Right cardiac atrium (tissue), 5 donors: ENCODE data around the gene SLC26A6. TPM values are rescaled to one million over a fixed set of nuclear protein-coding genes. Genes with fewer than 3 reads are reported as not detected.

Source experiments
- ATAC-seq, 2 donors: fragments of 200-7000 bp; cut with Tn5 transposase; one replicate each; pipeline versions ENCODE4 v1.8.0 to v1.9.1; 2020; ENCODE audit warnings: moderate library complexity in 2 of 2, mild to moderate bottlenecking in 1 of 2
- DNase-seq, 3 donors: peaks; one replicate each; pipeline ENCODE4 v3.0.0-alpha.2; 2020
- H3K27ac ChIP-seq: one replicate; pipeline ENCODE4 v1.5.1; 2013; ENCODE audit warnings: mild to moderate bottlenecking, low read length, control low read depth, moderate library complexity
- H3K27me3 ChIP-seq: one replicate; pipeline ENCODE4 v1.6.1; 2013; ENCODE audit not compliant: control insufficient read depth, insufficient read depth
- H3K4me1 ChIP-seq: one replicate; pipeline ENCODE4 v1.6.1; 2013; ENCODE audit warnings: low read length; ENCODE audit not compliant: control insufficient read depth, insufficient read depth
- H3K4me3 ChIP-seq: one replicate; pipeline ENCODE4 v1.5.1; 2013; ENCODE audit warnings: low read length, control low read depth
- H3K9me3 ChIP-seq: one replicate; pipeline ENCODE4 v1.6.1; 2013; ENCODE audit warnings: low read length; ENCODE audit not compliant: control insufficient read depth
- WGBS: extraction: QIAGEN DNeasy Blood & Tissue Kit; methylation state at CpG from one replicate; pipeline ENCODE4 v1.1.7; 2013; 5-methylcytosine and 5-hydroxymethylcytosine counted together
- intact Hi-C, 4 donors: fragments of 100-400 bp; cut with DNase I; formaldehyde crosslinking; loops; one replicate each; pipeline versions ENCODE4 v1.11.0 to v1.14.0; 2022 to 2023
- microRNA-seq, 2 donors: library from miRNA; unstranded; fragments of <30 nt; microRNA quantifications; one replicate each; pipeline ENCODE4 v1.2.0, GENCODE V29; 2020 to 2021
- polyA plus RNA-seq: library from polyadenylated mRNA; stranded (reverse); fragments of 200-250 nt; gene quantifications from one replicate; pipeline ENCODE4 v1.2.3, GENCODE V29; 2013
- total RNA-seq, 4 donors: library from RNA; stranded (reverse); fragmentation: NEBNext Ultra II Directional; extraction: Animal tissue kit (Norgen Biotek cat#: 25700); gene quantifications; one replicate each; pipeline ENCODE4 v1.2.1, GENCODE V29; 2021
- donor health status: healthy with polysubstance abuse.
- donor health status: DM: no; HTN: yes; CAD: no.
- donor health status: DM: no; HTN: no; CAD: no.
- donor health status: DM: no; HTN: yes; CAD: no; lungs with severe emphysema.
- donor health status: DM: yes; HTN: yes; CAD: no.

Gene SLC26A6
- total and polyA plus RNA-seq, 5 donors, result 8.6 to 15.4 (median 13.6) TPM

- H3K27ac ChIP-seq, result no peak overlapping the region
- WGBS, result 81% methylated on average over 11 of the region's 11 CpGs
- H3K4me1 ChIP-seq, result no peaks in the 10 kb centered on the region
- intact Hi-C loops, result no loop called here
- DNase-seq, result no peak
- ATAC-seq, result no peak
- H3K4me3 ChIP-seq, result no peak overlapping the region
- H3K27me3 ChIP-seq, result no peaks in the 10 kb centered on the region
- H3K9me3 ChIP-seq, result no peaks in the 10 kb centered on the region
Observed at GRCh38 chr3:48587686-48588085, 47.6 kb downstream of the SLC26A6 start.

GRCh38 chr3:48585411-48585810 is 49.9 kb downstream of the SLC26A6 start:
- WGBS, result 77% methylated on average over 8 of the region's 8 CpGs
- intact Hi-C loops, result no loop called here

GRCh38 chr3:48584836-48585235 is 50.4 kb downstream of the SLC26A6 start:
- Histone ChIP-seq H3K27me3 (no peaks in the 10 kb centered on the region), H3K9me3 (no peaks in the 10 kb centered on the region), H3K4me1 (no peaks in the 10 kb centered on the region), H3K4me3 (no peak overlapping the region), H3K27ac (no peak overlapping the region)
- WGBS, result 88% methylated on average over 9 of the region's 9 CpGs
- intact Hi-C loops, result no loop called here
- ATAC-seq (no peak), DNase-seq (no peak)

More at GRCh38 chr3:48585411-48585810, 49.9 kb downstream of the SLC26A6 start:
- Histone ChIP-seq H3K4me1 (no peaks in the 10 kb centered on the region), H3K27me3 (no peaks in the 10 kb centered on the region), H3K27ac (no peak overlapping the region), H3K4me3 (no peak overlapping the region), H3K9me3 (no peaks in the 10 kb centered on the region)
- ATAC-seq (no peak), DNase-seq (no peak)

- intact Hi-C loops, result no loop called here
- H3K4me3 ChIP-seq, result no peak overlapping the region
- DNase-seq (no peak), ATAC-seq (no peak)
- no peak overlapping the region for H3K27ac ChIP-seq
- H3K4me1 ChIP-seq, result no peaks in the 10 kb centered on the region
- no peaks in the 10 kb centered on the region for H3K9me3 ChIP-seq
- H3K27me3 ChIP-seq, result no peaks in the 10 kb centered on the region
- 91% methylated on average over 14 of the region's 14 CpGs for WGBS
Observed at GRCh38 chr3:48581621-48582481, 53.4 kb downstream of the SLC26A6 start.

- WGBS, result 86% methylated on average over 4 of the region's 4 CpGs
- Histone ChIP-seq H3K27me3 (no peaks in the 10 kb centered on the region), H3K27ac (no peak overlapping the region), H3K9me3 (no peaks in the 10 kb centered on the region), H3K4me3 (no peak overlapping the region), H3K4me1 (no peaks in the 10 kb centered on the region)
- no peak for DNase-seq
- intact Hi-C loops, result no loop called here
- no peak for ATAC-seq
Observed at GRCh38 chr3:48576647-48577046, 58.6 kb downstream of the SLC26A6 start.

Small RNA genes lying within 50 kb of the gene (microRNA-seq; reads per million reads assigned to microRNA genes)
- gene MIR4793 (0 reads per million in 2 donors), gene MIR711 (0 reads per million in 2 donors)

Other genes with a start within 250 kb of the SLC26A6 start
- 10 to 100 TPM; 49.4 to 84.5 (median 55.0) TPM for gene PLXNB1, start 205.4 kb downstream of the SLC26A6 start, total RNA-seq
- 52.7 TPM for gene PLXNB1, start 205.4 kb downstream of the SLC26A6 start, polyA plus RNA-seq
- 10 to 100 TPM in 3 of 4 donors, 1 to 10 TPM in 1; 8.7 to 11.5 (median 11.1) TPM for gene CCDC51, start 195.3 kb downstream of the SLC26A6 start, total RNA-seq
- 11.2 TPM for gene CCDC51, start 195.3 kb downstream of the SLC26A6 start, polyA plus RNA-seq
- 100 to 1,000 TPM; 187 to 270 (median 216) TPM for gene TMA7, start 195.2 kb downstream of the SLC26A6 start, total RNA-seq
- 526 TPM for gene TMA7, start 195.2 kb downstream of the SLC26A6 start, polyA plus RNA-seq
- 1 to 10 TPM; 4.0 to 5.2 (median 4.3) TPM for gene ATRIP, start 188.7 kb downstream of the SLC26A6 start, total RNA-seq
- 3.5 TPM for gene ATRIP, start 188.7 kb downstream of the SLC26A6 start, polyA plus RNA-seq
- gene SHISA5, start 131.3 kb downstream of the SLC26A6 start, total RNA-seq, result 10 to 100 TPM; 72.9 to 93.1 (median 76.2) TPM
- gene SHISA5, start 131.3 kb downstream of the SLC26A6 start, polyA plus RNA-seq, result 57.0 TPM
- 1 to 10 TPM; 1.9 to 2.7 (median 2.1) TPM for gene PFKFB4, start 78.7 kb downstream of the SLC26A6 start, total RNA-seq
- 0.75 TPM for gene PFKFB4, start 78.7 kb downstream of the SLC26A6 start, polyA plus RNA-seq
- not detected for gene UCN2, start 71.7 kb downstream of the SLC26A6 start, total RNA-seq
- 0.16 TPM for gene UCN2, start 71.7 kb downstream of the SLC26A6 start, polyA plus RNA-seq
- 10 to 100 TPM in 2 of 4 donors, 1 to 10 TPM in 2; 4.8 to 20.4 (median 10.6) TPM for gene COL7A1, start 40.1 kb downstream of the SLC26A6 start, total RNA-seq
- gene COL7A1, start 40.1 kb downstream of the SLC26A6 start, polyA plus RNA-seq, result 8.7 TPM
- gene UQCRC1, start 25.8 kb downstream of the SLC26A6 start, total RNA-seq, result 100 to 1,000 TPM; 622 to 677 (median 648) TPM
- gene UQCRC1, start 25.8 kb downstream of the SLC26A6 start, polyA plus RNA-seq, result 865 TPM
- not detected for gene TMEM89, start 13.7 kb downstream of the SLC26A6 start, total RNA-seq
- not detected for gene TMEM89, start 13.7 kb downstream of the SLC26A6 start, polyA plus RNA-seq
- under 1 TPM; 0.20 to 0.33 (median 0.27) TPM for gene CELSR3, start 27.4 kb upstream of the SLC26A6 start, total RNA-seq
- gene CELSR3, start 27.4 kb upstream of the SLC26A6 start, polyA plus RNA-seq, result 0.27 TPM
- gene NCKIPSD, start 50.5 kb upstream of the SLC26A6 start, total RNA-seq, result 10 to 100 TPM; 31.1 to 49.8 (median 42.1) TPM
- 32.5 TPM for gene NCKIPSD, start 50.5 kb upstream of the SLC26A6 start, polyA plus RNA-seq
- 10 to 100 TPM; 21.2 to 43.2 (median 33.8) TPM for gene IP6K2, start 81.8 kb upstream of the SLC26A6 start, total RNA-seq
- 57.8 TPM for gene IP6K2, start 81.8 kb upstream of the SLC26A6 start, polyA plus RNA-seq
- 10 to 100 TPM; 42.9 to 50.5 (median 46.3) TPM for gene PRKAR2A, start 212.4 kb upstream of the SLC26A6 start, total RNA-seq
- gene PRKAR2A, start 212.4 kb upstream of the SLC26A6 start, polyA plus RNA-seq, result 12.1 TPM